HG02678 (cell line): ENCODE results near the gene AGRP.
A peak's percentile ranks its signal among the peaks of the same experiment; 100 is the strongest.
"Not testable (repeated sequence)": the region's sequence is repeated elsewhere in the genome, so short reads cannot be mapped to it uniquely, and the experiment has no call there.

Experiments used
- ATAC-seq: cut with Tn5 transposase; IDR thresholded peaks from one replicate; pipeline ENCODE4 v1.9.1; 2021; ENCODE audit warnings: mild to moderate bottlenecking, moderate library complexity; ENCODE audit not compliant: unreplicated experiment

The AGRP gene

GRCh38 chr16:67483150-67483549, at the start of gene AGRP:
AGRP (minus strand) TSS chr16:67483547; CDS start chr16:67483398, 149 bp downstream.
- no peak for ATAC-seq

GRCh38 chr16:67531247-67531646, 47.9 kb upstream of the AGRP start:
- ATAC-seq = no peak

GRCh38 chr16:67530013-67530939, 46.9 kb upstream of the AGRP start:
- peak; percentile 41 for ATAC-seq

- no peak for ATAC-seq
These were observed 46.2 kb upstream of the AGRP start for GRCh38 chr16:67529582-67530012.

GRCh38 chr16:67528870-67529581, 45.7 kb upstream of the AGRP start:
- no peak for ATAC-seq

GRCh38 chr16:67528222-67528869, 45.0 kb upstream of the AGRP start, which contains the start of gene RIPOR1:
RIPOR1 (plus strand) TSS chr16:67528829; CDS start chr16:67538447, 9,618 bp downstream.
- no peak for ATAC-seq

- no peak for ATAC-seq
These were observed 42.9 kb upstream of the AGRP start for GRCh38 chr16:67526149-67526791.

GRCh38 chr16:67525176-67525860, 42.0 kb upstream of the AGRP start:
- ATAC-seq = no peak

GRCh38 chr16:67521095-67521804, 37.9 kb upstream of the AGRP start:
- peak; percentile 65 for ATAC-seq

- ATAC-seq = no peak
These were observed 35.9 kb upstream of the AGRP start for GRCh38 chr16:67519242-67519641.

GRCh38 chr16:67518676-67519075, 35.3 kb upstream of the AGRP start:
- ATAC-seq = no peak

GRCh38 chr16:67517661-67518423, 34.5 kb upstream of the AGRP start:
- peak; percentile 50 for ATAC-seq

GRCh38 chr16:67517155-67517445, 33.8 kb upstream of the AGRP start:
- no peak for ATAC-seq

- ATAC-seq = no peak
These were observed 33.2 kb upstream of the AGRP start for GRCh38 chr16:67516296-67517154.

- ATAC-seq = no peak
These were observed 31.1 kb upstream of the AGRP start for GRCh38 chr16:67514382-67514828.

- ATAC-seq = not testable (repeated sequence)
These were observed 30.5 kb upstream of the AGRP start for GRCh38 chr16:67513892-67514291.

GRCh38 chr16:67509016-67509415, 25.7 kb upstream of the AGRP start:
- no peak for ATAC-seq

- ATAC-seq = no peak
These were observed 23.1 kb upstream of the AGRP start for GRCh38 chr16:67506468-67506867.
